ENCODE measurements around the gene COL12A1.

The COL12A1 gene

GRCh38 chr6:75113446-75113845 lies 92.4 kb downstream of the COL12A1 start:
- H2AK5ac ChIP-seq (ENCODE audit: low read length, severe bottlenecking), result no peak overlapping the region
- no peak for DNase-seq
- H3K23ac ChIP-seq (ENCODE audit: low read length in 2 of 2), result no peak overlapping the region
- H2AFZ ChIP-seq (ENCODE audit: low read depth, low read length), result no peak overlapping the region
- H2BK120ac ChIP-seq (ENCODE audit: low read depth, low read length), result no peak overlapping the region
- H3K14ac ChIP-seq (ENCODE audit: low read length in 2 of 2), result no peak overlapping the region
- WGBS, result 94% methylated on average over 2 of the region's 2 CpGs
- H3K4me2 ChIP-seq (ENCODE audit: low read length, poor library complexity, severe bottlenecking), result no peak overlapping the region
- H3K9ac ChIP-seq (ENCODE audit: low read length), result peak overlapping the region; percentile 39
- H3K36me3 ChIP-seq (ENCODE audit: control insufficient read depth in 1 of 2, insufficient read depth in 2 of 2, low read depth in 1 of 2, low read length in 2 of 2), result peaks cover under 1 to 40% of the 10 kb centered on the region in 2 experiments
- H2BK15ac ChIP-seq (ENCODE audit: low read depth, poor library complexity, severe bottlenecking), result no peak overlapping the region
- H4K91ac ChIP-seq (ENCODE audit: low read length), result no peak overlapping the region
- no peak overlapping the region for H2BK5ac ChIP-seq (ENCODE audit: low read depth, low read length, poor library complexity, severe bottlenecking)
- H2BK12ac ChIP-seq (ENCODE audit: low read length in 2 of 2), result no peak overlapping the region
- no peaks in the 10 kb centered on the region for H3K27me3 ChIP-seq (ENCODE audit: control insufficient read depth in 1 of 2, insufficient read depth in 1 of 2, low read length in 2 of 2)
- H4K8ac ChIP-seq (ENCODE audit: low read length), result no peak overlapping the region
- H3K4me3 ChIP-seq (ENCODE audit: insufficient read depth in 1 of 2, low read depth in 1 of 2, low read length in 2 of 2), result no peak overlapping the region
- H3K9me3 ChIP-seq (ENCODE audit: control insufficient read depth, low read length), result no peaks in the 10 kb centered on the region
- no peaks in the 10 kb centered on the region for H3K79me1 ChIP-seq (replicated peaks; ENCODE audit: low read length, poor library complexity, severe bottlenecking)
- H3K4ac ChIP-seq (ENCODE audit: low read depth in 1 of 2, low read length in 2 of 2), result no peak overlapping the region
- H3K18ac ChIP-seq (ENCODE audit: low read depth in 1 of 2, low read length in 2 of 2), result no peak overlapping the region
- peaks cover 4% of the 10 kb centered on the region for H3K4me1 ChIP-seq (ENCODE audit: control insufficient read depth, insufficient read depth, low read depth, low read length)
- H3K27ac ChIP-seq (ENCODE audit: low read length, poor library complexity, severe bottlenecking), result no peak overlapping the region

DNA sequence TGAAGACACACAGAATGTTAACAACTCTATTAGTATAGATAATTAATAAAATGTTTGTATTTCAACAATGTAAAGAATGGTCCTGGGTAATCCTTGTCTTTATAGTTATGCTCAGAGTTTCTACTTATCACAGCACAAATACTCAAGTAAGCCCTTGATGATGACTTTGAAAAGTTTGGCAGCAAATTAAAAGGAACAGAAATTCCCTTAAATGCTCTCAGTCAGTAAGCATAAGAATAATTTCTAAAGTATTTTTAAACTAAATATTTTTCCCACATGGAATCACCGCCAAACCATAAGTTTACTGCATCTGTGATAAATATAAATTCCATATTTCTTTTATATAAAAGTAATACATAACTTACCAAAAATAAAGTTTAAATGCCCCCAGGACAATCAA lies 96.1 kb downstream of the COL12A1 start:
- DNase-seq, result no peak

GRCh38 chr6:75109022-75109421 lies 96.8 kb downstream of the COL12A1 start:
- no peak overlapping the region for H3K27ac ChIP-seq (ENCODE audit: low read length, poor library complexity, severe bottlenecking)
- no peak overlapping the region for H2BK15ac ChIP-seq (ENCODE audit: low read depth, poor library complexity, severe bottlenecking)
- no peak overlapping the region for H2AK5ac ChIP-seq (ENCODE audit: low read length, severe bottlenecking)
- H3K9me3 ChIP-seq (ENCODE audit: control insufficient read depth, low read length), result no peaks in the 10 kb centered on the region
- H3K23ac ChIP-seq (ENCODE audit: low read length in 2 of 2), result no peak overlapping the region
- H3K4me3 ChIP-seq (ENCODE audit: insufficient read depth in 1 of 2, low read depth in 1 of 2, low read length in 2 of 2), result no peak overlapping the region
- H3K4me1 ChIP-seq (ENCODE audit: control insufficient read depth, insufficient read depth, low read depth, low read length), result no peaks in the 10 kb centered on the region
- H2AFZ ChIP-seq (ENCODE audit: low read depth, low read length), result no peak overlapping the region
- no peak overlapping the region for H2BK5ac ChIP-seq (ENCODE audit: low read depth, low read length, poor library complexity, severe bottlenecking)
- H2BK120ac ChIP-seq (ENCODE audit: low read depth, low read length), result no peak overlapping the region
- H3K4me2 ChIP-seq (ENCODE audit: low read length, poor library complexity, severe bottlenecking), result no peak overlapping the region
- peaks cover 8 to 43% of the 10 kb centered on the region in 2 experiments for H3K36me3 ChIP-seq (ENCODE audit: control insufficient read depth in 1 of 2, insufficient read depth in 2 of 2, low read depth in 1 of 2, low read length in 2 of 2)
- H4K91ac ChIP-seq (ENCODE audit: low read length), result no peak overlapping the region
- H2BK12ac ChIP-seq (ENCODE audit: low read length in 2 of 2), result no peak overlapping the region
- no peak overlapping the region for H3K14ac ChIP-seq (ENCODE audit: low read length in 2 of 2)
- H3K79me1 ChIP-seq (replicated peaks; ENCODE audit: low read length, poor library complexity, severe bottlenecking), result no peaks in the 10 kb centered on the region
- peak; percentile 47 for DNase-seq
- H3K4ac ChIP-seq (ENCODE audit: low read depth in 1 of 2, low read length in 2 of 2), result no peak overlapping the region
- H3K9ac ChIP-seq (ENCODE audit: low read length), result no peak overlapping the region
- no peak overlapping the region for H4K8ac ChIP-seq (ENCODE audit: low read length)
- no peaks in the 10 kb centered on the region for H3K27me3 ChIP-seq (ENCODE audit: control insufficient read depth in 1 of 2, insufficient read depth in 1 of 2, low read length in 2 of 2)
- H3K18ac ChIP-seq (ENCODE audit: low read depth in 1 of 2, low read length in 2 of 2), result no peak overlapping the region

More for the DNA sequence above, 96.1 kb downstream of the COL12A1 start:
- Histone ChIP-seq H3K79me1 (replicated peaks; ENCODE audit: low read length, poor library complexity, severe bottlenecking) (no peaks in the 10 kb centered on the region), H3K36me3 (ENCODE audit: control insufficient read depth in 1 of 2, insufficient read depth in 2 of 2, low read depth in 1 of 2, low read length in 2 of 2) (peaks cover 8 to 41% of the 10 kb centered on the region in 2 experiments), H3K18ac (ENCODE audit: low read depth in 1 of 2, low read length in 2 of 2) (no peak overlapping the region), H3K4me2 (ENCODE audit: low read length, poor library complexity, severe bottlenecking) (no peak overlapping the region), H3K4me1 (ENCODE audit: control insufficient read depth, insufficient read depth, low read depth, low read length) (no peaks in the 10 kb centered on the region), H2AFZ (ENCODE audit: low read depth, low read length) (no peak overlapping the region), H2BK5ac (ENCODE audit: low read depth, low read length, poor library complexity, severe bottlenecking) (no peak overlapping the region), H3K4me3 (ENCODE audit: insufficient read depth in 1 of 2, low read depth in 1 of 2, low read length in 2 of 2) (no peak overlapping the region), H3K9ac (ENCODE audit: low read length) (no peak overlapping the region), H2BK120ac (ENCODE audit: low read depth, low read length) (no peak overlapping the region), H4K8ac (ENCODE audit: low read length) (no peak overlapping the region), H3K4ac (ENCODE audit: low read depth in 1 of 2, low read length in 2 of 2) (no peak overlapping the region), H3K23ac (ENCODE audit: low read length in 2 of 2) (no peak overlapping the region), H3K27me3 (ENCODE audit: control insufficient read depth in 1 of 2, insufficient read depth in 1 of 2, low read length in 2 of 2) (no peaks in the 10 kb centered on the region), H2AK5ac (ENCODE audit: low read length, severe bottlenecking) (no peak overlapping the region), H2BK12ac (ENCODE audit: low read length in 2 of 2) (no peak overlapping the region), H3K27ac (ENCODE audit: low read length, poor library complexity, severe bottlenecking) (no peak overlapping the region), H3K9me3 (ENCODE audit: control insufficient read depth, low read length) (no peaks in the 10 kb centered on the region), H2BK15ac (ENCODE audit: low read depth, poor library complexity, severe bottlenecking) (no peak overlapping the region), H4K91ac (ENCODE audit: low read length) (no peak overlapping the region), H3K14ac (ENCODE audit: low read length in 2 of 2) (no peak overlapping the region)
- no CpG with 5 or more reads among the region's 1 CpG for WGBS

DNA sequence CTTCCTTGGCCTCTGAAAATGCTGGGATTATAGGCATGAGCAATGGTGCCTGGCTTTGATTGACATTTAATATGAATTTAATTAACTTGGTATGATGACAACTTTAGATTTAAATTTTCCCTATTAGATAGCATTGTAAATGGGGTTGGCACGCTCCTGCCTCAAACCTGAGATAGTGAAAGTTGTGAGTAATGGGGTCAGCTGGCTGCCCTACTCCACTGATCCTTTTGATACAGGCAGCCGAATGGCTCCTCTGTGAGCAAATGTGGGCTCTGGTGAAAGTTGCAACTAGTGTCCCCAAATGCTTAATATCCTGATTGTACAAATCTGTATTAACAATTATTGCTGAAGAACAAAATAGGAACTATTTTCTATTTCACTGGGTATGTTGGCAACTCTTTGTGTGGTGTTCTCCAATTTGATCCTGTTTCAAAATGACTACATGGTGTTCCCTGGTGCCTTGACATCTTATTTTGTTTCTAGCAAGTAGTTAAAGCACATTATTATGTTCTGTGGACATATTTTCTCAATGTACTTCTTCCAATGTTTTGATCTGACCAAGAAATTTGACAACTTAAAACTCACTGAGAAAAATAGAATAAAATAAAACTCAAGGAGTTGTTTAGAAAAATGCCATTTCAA lies 97.4 kb downstream of the COL12A1 start:
- Histone ChIP-seq H2BK5ac (ENCODE audit: low read depth, low read length, poor library complexity, severe bottlenecking) (no peak overlapping the region), H3K14ac (ENCODE audit: low read length in 2 of 2) (no peak overlapping the region), H3K9ac (ENCODE audit: low read length) (no peak overlapping the region), H2BK120ac (ENCODE audit: low read depth, low read length) (no peak overlapping the region), H4K8ac (ENCODE audit: low read length) (no peak overlapping the region), H3K27me3 (ENCODE audit: control insufficient read depth in 1 of 2, insufficient read depth in 1 of 2, low read length in 2 of 2) (no peaks in the 10 kb centered on the region), H3K9me3 (ENCODE audit: control insufficient read depth, low read length) (no peaks in the 10 kb centered on the region), H3K18ac (ENCODE audit: low read depth in 1 of 2, low read length in 2 of 2) (no peak overlapping the region), H2AK5ac (ENCODE audit: low read length, severe bottlenecking) (no peak overlapping the region), H2BK12ac (ENCODE audit: low read length in 2 of 2) (no peak overlapping the region), H3K79me1 (replicated peaks; ENCODE audit: low read length, poor library complexity, severe bottlenecking) (no peaks in the 10 kb centered on the region), H3K36me3 (ENCODE audit: control insufficient read depth in 1 of 2, insufficient read depth in 2 of 2, low read depth in 1 of 2, low read length in 2 of 2) (peaks cover 8 to 48% of the 10 kb centered on the region in 2 experiments), H3K4me1 (ENCODE audit: control insufficient read depth, insufficient read depth, low read depth, low read length) (no peaks in the 10 kb centered on the region), H3K4me3 (ENCODE audit: insufficient read depth in 1 of 2, low read depth in 1 of 2, low read length in 2 of 2) (no peak overlapping the region), H3K23ac (ENCODE audit: low read length in 2 of 2) (no peak overlapping the region), H3K4ac (ENCODE audit: low read depth in 1 of 2, low read length in 2 of 2) (no peak overlapping the region), H3K27ac (ENCODE audit: low read length, poor library complexity, severe bottlenecking) (no peak overlapping the region), H3K4me2 (ENCODE audit: low read length, poor library complexity, severe bottlenecking) (no peak overlapping the region), H4K91ac (ENCODE audit: low read length) (no peak overlapping the region), H2BK15ac (ENCODE audit: low read depth, poor library complexity, severe bottlenecking) (no peak overlapping the region), H2AFZ (ENCODE audit: low read depth, low read length) (no peak overlapping the region)
- 91% methylated on average over 1 of the region's 2 CpGs for WGBS
- DNase-seq, result no peak

Data from mesenchymal stem cell (in vitro differentiated cells and primary cell).